GM12878 (cell line): ENCODE measurements around the gene DCC. TPM values are rescaled to one million over a fixed set of nuclear protein-coding genes. Genes with fewer than 3 reads are reported as not detected.

Source experiments
- ATAC-seq: fragments of 200-7000 bp; cut with Tn5 transposase; 3 replicates; pipeline ENCODE4 v1.9.1; 2020; ENCODE audit warnings: mild to moderate bottlenecking, moderate library complexity
- BruUV-seq: library from RNA; stranded (reverse); fragments of 400-500 nt; replicated peaks from 2 replicates; lab custom pipeline; 2021; lab: Mats Ljungman, UMichigan
- CTCF ChIA-PET: fragments of 300-600 bp; sonication (Branson Sonifier 250); formaldehyde crosslinking; extraction: SDS; loops from one replicate; lab custom pipeline; 2021; ENCODE audit warnings: inconsistent platforms; lab: Yijun Ruan, JAX
- POLR2A ChIA-PET: fragments of 350-600 bp; formaldehyde crosslinking; extraction: SDS; loops from one replicate; lab custom pipeline; 2021; ENCODE audit warnings: inconsistent platforms; lab: Charles Lee
- RAD21 ChIA-PET: fragments of 300-600 bp; sonication (Branson Sonifier 250); formaldehyde crosslinking; loops from one replicate; lab custom pipeline; 2023; ENCODE audit warnings: antibody characterized with exemption; ENCODE audit not compliant: unreplicated experiment; lab: Charles Lee
- SMC1A ChIA-PET: fragments of 300-600 bp; sonication (Branson Sonifier 250); formaldehyde crosslinking; loops from one replicate; lab custom pipeline; 2023; ENCODE audit not compliant: unreplicated experiment, uncharacterized antibody; lab: Charles Lee
- DNase-seq: peaks from one replicate; pipeline ENCODE4 v3.0.0-alpha.2; 2011; ENCODE audit warnings: low read depth, low spot score
- FAIRE-seq: peaks from 3 replicates; lab custom pipeline; 2011; peaks lifted over from hg19 to GRCh38; lab: Jason Lieb, UNC
- H2AFZ ChIP-seq: 2 replicates; pipeline ENCODE4 v1.6.0; 2011; ENCODE audit warnings: low read depth, low read length, control low read depth; ENCODE audit not compliant: control insufficient read depth
- H3K27ac ChIP-seq: 2 replicates; pipeline ENCODE4 v1.5.1; 2011; ENCODE audit warnings: control low read depth; ENCODE audit not compliant: control insufficient read depth, insufficient read depth
- H3K27me3 ChIP-seq, 2 experiments: replicated peaks in 1 of 2; 2 replicates each; pipeline versions ENCODE4 v1.6.0 to v1.6.1; 2011; ENCODE audit warnings: low read length in 1 of 2; ENCODE audit not compliant: control insufficient read depth in 2 of 2, insufficient read depth in 2 of 2
- H3K36me3 ChIP-seq, 2 experiments: 2 replicates each; pipeline ENCODE4 v1.5.1; 2011; ENCODE audit warnings: low read length in 1 of 2; ENCODE audit not compliant: control insufficient read depth in 2 of 2, insufficient read depth in 2 of 2
- H3K4me1 ChIP-seq: 2 replicates; pipeline ENCODE4 v1.6.1; 2011; ENCODE audit warnings: mild to moderate bottlenecking, low read length, moderate library complexity, mixed read lengths; ENCODE audit not compliant: control insufficient read depth, insufficient read depth
- H3K4me2 ChIP-seq: 2 replicates; pipeline ENCODE4 v1.6.0; 2011; ENCODE audit warnings: control low read depth; ENCODE audit not compliant: control insufficient read depth, insufficient read depth
- H3K4me3 ChIP-seq: fragments of 200-600 bp; sonication (generic); 2 replicates; pipeline ENCODE4 v1.5.1; 2016
- H3K79me2 ChIP-seq: 2 replicates; pipeline ENCODE4 v1.6.0; 2011; ENCODE audit warnings: low read length; ENCODE audit not compliant: control insufficient read depth, insufficient read depth
- H3K9ac ChIP-seq: 2 replicates; pipeline ENCODE4 v1.8.0; 2011; ENCODE audit warnings: low read length, control low read depth, mixed read lengths; ENCODE audit not compliant: control insufficient read depth, insufficient read depth
- H3K9me3 ChIP-seq: replicated peaks from 3 replicates; pipeline ENCODE4 v1.5.1; 2011; ENCODE audit warnings: mild to moderate bottlenecking, low read length; ENCODE audit not compliant: control insufficient read depth, insufficient read depth
- H4K20me1 ChIP-seq: 2 replicates; pipeline ENCODE4 v1.6.0; 2011; ENCODE audit not compliant: control insufficient read depth, insufficient read depth
- BACH1 ChIP-seq: fragments of 450-650 bp; IDR thresholded peaks from 2 replicates; pipeline ENCODE4 v1.6.1; 2017; ENCODE audit warnings: mild to moderate bottlenecking, borderline replicate concordance
- CREB1 ChIP-seq: IDR thresholded peaks from 2 replicates; pipeline ENCODE4 v1.6.1; 2012; ENCODE audit warnings: low read depth, mild to moderate bottlenecking, inconsistent platforms
- CREM ChIP-seq: IDR thresholded peaks from 2 replicates; pipeline ENCODE4 v1.6.1; 2014; ENCODE audit warnings: antibody characterized with exemption, low read depth
- EP300 ChIP-seq, 2 experiments: fragments of 150-350 bp in 1 of 2; IDR thresholded peaks; 2 replicates each; pipeline ENCODE4 v1.6.1; 2011 to 2012; ENCODE audit warnings: low read depth in 2 of 2, low read length in 2 of 2, borderline replicate concordance in 1 of 2, improper control_type of control experiment in 1 of 2, inconsistent platforms in 1 of 2; ENCODE audit not compliant: control insufficient read depth in 1 of 2
- IKZF1 ChIP-seq: fragments of 450-650 bp; conservative IDR thresholded peaks from 2 replicates; pipeline ENCODE4 v1.6.1; 2017; ENCODE audit warnings: antibody characterized with exemption, mild to moderate bottlenecking
- KAT2A ChIP-seq: conservative IDR thresholded peaks from 2 replicates; pipeline ENCODE4 v1.6.1; 2011; ENCODE audit warnings: low read depth, low read length; ENCODE audit not compliant: control insufficient read depth
- LARP7 ChIP-seq: fragments of 450-650 bp; IDR thresholded peaks from 2 replicates; pipeline ENCODE4 v1.6.1; 2017; ENCODE audit warnings: mild to moderate bottlenecking
- MEF2A ChIP-seq: IDR thresholded peaks from 2 replicates; pipeline ENCODE4 v1.6.1; 2011; ENCODE audit warnings: low read depth, mild to moderate bottlenecking, low read length, moderate library complexity; ENCODE audit not compliant: insufficient read depth
- MYC ChIP-seq: IDR thresholded peaks from 2 replicates; pipeline ENCODE4 v1.6.1; 2011; ENCODE audit warnings: mild to moderate bottlenecking, low read length, moderate library complexity, inconsistent platforms; ENCODE audit not compliant: insufficient read depth, insufficient replicate concordance, insufficient read length, severe bottlenecking
- NBN ChIP-seq: fragments of 450-650 bp; IDR thresholded peaks from 2 replicates; pipeline ENCODE4 v1.6.1; 2016
- NFXL1 ChIP-seq: fragments of 450-650 bp; IDR thresholded peaks from 2 replicates; pipeline ENCODE4 v1.6.1; 2017; ENCODE audit warnings: antibody characterized with exemption, mild to moderate bottlenecking, borderline replicate concordance
- RB1 ChIP-seq: fragments of 450-650 bp; formaldehyde crosslinking; IDR thresholded peaks from 2 replicates; pipeline ENCODE4 v1.6.1; 2017; ENCODE audit warnings: mild to moderate bottlenecking, borderline replicate concordance
- SRF ChIP-seq, 2 experiments: IDR thresholded peaks; 2 replicates each; pipeline ENCODE4 v1.6.1; 2011; ENCODE audit warnings: low read depth in 2 of 2, low read length in 2 of 2, mild to moderate bottlenecking in 1 of 2, moderate library complexity in 1 of 2
- STAT3 ChIP-seq: IDR thresholded peaks from 2 replicates; pipeline ENCODE4 v1.6.1; 2011; ENCODE audit warnings: low read depth, low read length, improper control_type of control experiment
- SUPT20H ChIP-seq: IDR thresholded peaks from 2 replicates; pipeline ENCODE4 v1.6.1; 2011; ENCODE audit warnings: low read depth, mild to moderate bottlenecking, low read length, moderate library complexity, borderline replicate concordance; ENCODE audit not compliant: control insufficient read depth
- WGBS: methylation state at CpG from one replicate; pipeline ENCODE4 v1.1.6; 2016; ENCODE audit warnings: low lambda C conversion rate; ENCODE audit not compliant: insufficient replicate concordance, insufficient coverage; ENCODE audit errors: missing lambda C conversion rate; 5-methylcytosine and 5-hydroxymethylcytosine counted together
- in situ Hi-C: fragments of 300-500 bp; cut with MboI; formaldehyde crosslinking; loops from 9 replicates; pipeline ENCODE4 v1.14.3; 2018; ENCODE audit warnings: mixed read lengths
- intact Hi-C: fragments of 100-400 bp; cut with micrococcal nuclease; formaldehyde crosslinking; loops from one replicate; pipeline ENCODE4 v1.14.2; 2022; ENCODE audit not compliant: unreplicated experiment
- polyA plus RNA-seq, 11 experiments: library from polyadenylated mRNA; depleted of rRNA in 4 of 11; unstranded in 6 of 11; stranded (reverse) in 5 of 11; fragments of >200 nt; fragmentation: Nextera tagmentation in 4 of 11; fragmentation: Illumina TruSeq in 1 of 11; extraction: Ambion mirVana in 4 of 11; extraction: Trizol in 1 of 11; gene quantifications; 1 replicate in 1 of 11; 2 replicates in 10 of 11; pipeline versions ENCODE4 v1.2.1 to v1.2.3, GENCODE V29; 2011 to 2016; ENCODE audit warnings: inconsistent platforms in 2 of 11, missing spikeins in 2 of 11, low read depth in 1 of 11
- total RNA-seq, 4 experiments: library from RNA; depleted of rRNA in 3 of 4; stranded (reverse); fragments of >200 nt in 3 of 4; fragmentation: Illumina TruSeq in 1 of 4; extraction: Trizol in 1 of 4; gene quantifications; 2 replicates each; pipeline versions ENCODE4 v1.2.1 to v1.2.3, GENCODE V29; 2013 to 2021
- TF ChIP-seq, protein P1 (sequence below): IDR thresholded peaks from 2 replicates; pipeline ENCODE4 v1.6.1; 2011; ENCODE audit warnings: borderline replicate concordance, low read depth, mild to moderate bottlenecking, moderate library complexity, mixed read lengths, low read length; ENCODE audit not compliant: insufficient read depth; ENCODE audit errors: extremely low read length
- TF ChIP-seq, protein P2 (sequence below): fragments of 450-650 bp; IDR thresholded peaks from 2 replicates; pipeline ENCODE4 v1.6.1; 2017; ENCODE audit warnings: mild to moderate bottlenecking, moderate library complexity

Gene DCC
- total and polyA plus RNA-seq, 10 of the 15 experiments (the other 5 are each of a cell fraction or from before 2014, with no cell fraction given), result 0.01 TPM; not detected in 9

DNA sequence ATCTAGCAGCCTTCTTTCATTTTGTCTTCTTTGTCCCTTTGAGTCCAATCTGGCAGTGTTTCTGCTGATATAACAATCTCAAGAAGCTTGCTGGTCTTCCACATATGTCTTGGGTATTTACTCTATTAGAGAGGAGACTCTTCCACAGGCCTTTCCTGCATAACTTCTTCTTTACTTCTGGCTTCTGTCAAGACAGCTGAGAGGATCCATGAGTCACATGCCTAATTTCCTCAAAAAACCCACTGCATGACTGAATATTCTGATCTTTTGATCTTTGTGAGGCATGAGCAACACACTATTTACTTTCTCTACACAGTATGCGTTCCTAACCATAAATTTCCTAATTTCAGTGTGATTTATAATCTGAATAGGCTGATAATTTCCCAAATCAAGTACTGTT is 5.1 kb upstream of the DCC start:
- H4K20me1 ChIP-seq, result no peaks in the 10 kb centered on the region
- H2AFZ ChIP-seq, result no peak overlapping the region
- ATAC-seq (no peak), DNase-seq (no peak)
- no peak overlapping the region for H3K4me2 ChIP-seq
- H3K27ac ChIP-seq, result no peak overlapping the region
- no peaks in the 10 kb centered on the region; the same call in 1 of the 2 replicates for H3K4me1 ChIP-seq
- H3K36me3 ChIP-seq, result no peaks in the 10 kb centered on the region
- ChIA-PET CTCF (interaction anchor here (1.1 kb wide), 1 partner anchor 666 kb away, joined by 5 read pairs; no protein-coding TSS in a partner anchor), RAD21 (no interaction called here)
- H3K79me2 ChIP-seq, result no peaks in the 10 kb centered on the region
- in situ Hi-C loops, result no loop called here
- 0 out of 4 replicates have a peak, but pooled peaks cover 0 to 2% of the 10 kb centered on the region in 2 experiments for H3K27me3 ChIP-seq
- H3K9me3 ChIP-seq, result no peaks in the 10 kb centered on the region
- no peak overlapping the region for H3K4me3 ChIP-seq
- H3K9ac ChIP-seq, result no peak overlapping the region
- intact Hi-C loops, result no loop called here
- BruUV-seq, result no TSS peak
- TF ChIP-seq CREM, result no peak
- TF ChIP-seq MYC, result no peak
- no peak for TF ChIP-seq LARP7
- TF ChIP-seq SUPT20H, result no peak
- no peak for TF ChIP-seq MEF2A
- no peak for TF ChIP-seq BACH1
- TF ChIP-seq IKZF1, result no peak
- TF ChIP-seq NFXL1, result no peak
- TF ChIP-seq EP300 (IDR thresholded peaks at IDR 0.05; ENCODE audit: borderline replicate concordance in 1 of 2, control insufficient read depth in 1 of 2, low read depth in 2 of 2, low read length in 2 of 2), result no peak
- TF ChIP-seq STAT3, result no peak
- TF ChIP-seq, protein P1, sequence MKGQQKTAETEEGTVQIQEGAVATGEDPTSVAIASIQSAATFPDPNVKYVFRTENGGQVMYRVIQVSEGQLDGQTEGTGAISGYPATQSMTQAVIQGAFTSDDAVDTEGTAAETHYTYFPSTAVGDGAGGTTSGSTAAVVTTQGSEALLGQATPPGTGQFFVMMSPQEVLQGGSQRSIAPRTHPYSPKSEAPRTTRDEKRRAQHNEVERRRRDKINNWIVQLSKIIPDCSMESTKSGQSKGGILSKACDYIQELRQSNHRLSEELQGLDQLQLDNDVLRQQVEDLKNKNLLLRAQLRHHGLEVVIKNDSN, result no peak
- no peak for TF ChIP-seq KAT2A
- TF ChIP-seq SRF (IDR thresholded peaks at IDR 0.05; ENCODE audit: low read depth in 2 of 2, low read length in 2 of 2), result no peak
- no peak for TF ChIP-seq CREB1
- no peak for TF ChIP-seq RB1
- TF ChIP-seq NBN, result no peak
- TF ChIP-seq, protein P2, sequence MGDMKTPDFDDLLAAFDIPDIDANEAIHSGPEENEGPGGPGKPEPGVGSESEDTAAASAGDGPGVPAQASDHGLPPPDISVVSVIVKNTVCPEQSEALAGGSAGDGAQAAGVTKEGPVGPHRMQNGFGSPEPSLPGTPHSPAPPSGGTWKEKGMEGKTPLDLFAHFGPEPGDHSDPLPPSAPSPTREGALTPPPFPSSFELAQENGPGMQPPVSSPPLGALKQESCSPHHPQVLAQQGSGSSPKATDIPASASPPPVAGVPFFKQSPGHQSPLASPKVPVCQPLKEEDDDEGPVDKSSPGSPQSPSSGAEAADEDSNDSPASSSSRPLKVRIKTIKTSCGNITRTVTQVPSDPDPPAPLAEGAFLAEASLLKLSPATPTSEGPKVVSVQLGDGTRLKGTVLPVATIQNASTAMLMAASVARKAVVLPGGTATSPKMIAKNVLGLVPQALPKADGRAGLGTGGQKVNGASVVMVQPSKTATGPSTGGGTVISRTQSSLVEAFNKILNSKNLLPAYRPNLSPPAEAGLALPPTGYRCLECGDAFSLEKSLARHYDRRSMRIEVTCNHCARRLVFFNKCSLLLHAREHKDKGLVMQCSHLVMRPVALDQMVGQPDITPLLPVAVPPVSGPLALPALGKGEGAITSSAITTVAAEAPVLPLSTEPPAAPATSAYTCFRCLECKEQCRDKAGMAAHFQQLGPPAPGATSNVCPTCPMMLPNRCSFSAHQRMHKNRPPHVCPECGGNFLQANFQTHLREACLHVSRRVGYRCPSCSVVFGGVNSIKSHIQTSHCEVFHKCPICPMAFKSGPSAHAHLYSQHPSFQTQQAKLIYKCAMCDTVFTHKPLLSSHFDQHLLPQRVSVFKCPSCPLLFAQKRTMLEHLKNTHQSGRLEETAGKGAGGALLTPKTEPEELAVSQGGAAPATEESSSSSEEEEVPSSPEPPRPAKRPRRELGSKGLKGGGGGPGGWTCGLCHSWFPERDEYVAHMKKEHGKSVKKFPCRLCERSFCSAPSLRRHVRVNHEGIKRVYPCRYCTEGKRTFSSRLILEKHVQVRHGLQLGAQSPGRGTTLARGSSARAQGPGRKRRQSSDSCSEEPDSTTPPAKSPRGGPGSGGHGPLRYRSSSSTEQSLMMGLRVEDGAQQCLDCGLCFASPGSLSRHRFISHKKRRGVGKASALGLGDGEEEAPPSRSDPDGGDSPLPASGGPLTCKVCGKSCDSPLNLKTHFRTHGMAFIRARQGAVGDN, result no peak
- TF ChIP-seq, all 136 proteins: peak for 0
- FAIRE-seq, result no peak
- ChIA-PET SMC1A (interaction anchor here (0.9 to 1.1 kb wide), 2 partner anchors 17 to 313 kb away, joined by 3 read pairs; no protein-coding TSS in a partner anchor), POLR2A (no interaction called here)
- 40% methylated on average over 1 of the region's 1 CpG for WGBS
